Measurements from ENCODE around the gene ZPBP2. TPM values are rescaled to one million over a fixed set of nuclear protein-coding genes. Genes with fewer than 3 reads are reported as not detected.
A peak's percentile ranks its signal among the peaks of the same experiment; 100 is the strongest.

ZPBP2 gene
- total RNA-seq, 1 experiment from 2014 or later = not detected

- Histone ChIP-seq H3K4me1 (ENCODE audit: insufficient read depth, low read length) (peaks cover 26% of the 10 kb centered on the region), H3K27me3 (ENCODE audit: low read length) (no peaks in the 10 kb centered on the region), H3K9me2 (replicated peaks; ENCODE audit: low read length) (no peaks in the 10 kb centered on the region), H3K4me3 (ENCODE audit: low read length) (no peak overlapping the region), H3K36me3 (ENCODE audit: low read depth, low read length) (no peaks in the 10 kb centered on the region; the same call in 1 of the 2 replicates), H4K20me1 (ENCODE audit: low read length) (no peaks in the 10 kb centered on the region), H3K9me3 (ENCODE audit: low read length) (no peaks in the 10 kb centered on the region), H3F3A (ENCODE audit: low read length, unreplicated experiment) (no peaks in the 10 kb centered on the region), H3K27ac (ENCODE audit: low read length) (no peak overlapping the region), H3K9ac (ENCODE audit: low read length) (no peak overlapping the region), H3K4me2 (ENCODE audit: low read length) (no peak overlapping the region), H3K79me2 (ENCODE audit: low read length) (peaks cover 25% of the 10 kb centered on the region), H2AFZ (ENCODE audit: low read length) (no peak overlapping the region)
- ChIA-PET POLR2A (ENCODE audit: unreplicated experiment) (no interaction called here), CTCF (no interaction called here)
- TF ChIP-seq CTCF (conservative IDR thresholded peaks at IDR 0.05; ENCODE audit: low read depth, low read length) = no peak
- no peak for TF ChIP-seq EZH2phosphoT487 (IDR thresholded peaks at IDR 0.05; ENCODE audit: borderline replicate concordance, low read length)
- no peak for TF ChIP-seq EZH2 (IDR thresholded peaks at IDR 0.05; ENCODE audit: low read length, unreplicated experiment)
- DNase-seq = no peak
- no TSS peak for BruUV-seq (replicated peaks)
- no peak for ATAC-seq
- intact Hi-C loops (cut with micrococcal nuclease) = no loop called here
These were observed 55.2 kb downstream of the ZPBP2 start for GRCh38 chr17:39923230-39923629.

- H3K36me3 ChIP-seq (ENCODE audit: low read depth, low read length) = no peaks in the 10 kb centered on the region; the same call in 1 of the 2 replicates
- H3K27ac ChIP-seq (ENCODE audit: low read length) = 0 out of 2 replicates have a peak overlapping the region, but pooled peaks have one; percentile 9
- intact Hi-C loops (cut with micrococcal nuclease) = no loop called here
- DNase-seq (peak; percentile 5), ATAC-seq (no peak)
- BruUV-seq (replicated peaks) = no TSS peak
- POLR2A ChIA-PET (ENCODE audit: unreplicated experiment) = no interaction called here
- peak overlapping the region; percentile 31; the same call in 1 of the 2 replicates for H3K4me2 ChIP-seq (ENCODE audit: low read length)
- no peaks in the 10 kb centered on the region for H3K27me3 ChIP-seq (ENCODE audit: low read length)
- H3K9ac ChIP-seq (ENCODE audit: low read length) = no peak overlapping the region
- TF ChIP-seq EZH2phosphoT487 (IDR thresholded peaks at IDR 0.05; ENCODE audit: borderline replicate concordance, low read length) (no peak), EZH2 (IDR thresholded peaks at IDR 0.05; ENCODE audit: low read length, unreplicated experiment) (no peak), CTCF (conservative IDR thresholded peaks at IDR 0.05; ENCODE audit: low read depth, low read length) (0 out of 2 replicates have a peak, but pooled peaks have one; percentile 23)
- H2AFZ ChIP-seq (ENCODE audit: low read length) = no peak overlapping the region
- no peaks in the 10 kb centered on the region for H4K20me1 ChIP-seq (ENCODE audit: low read length)
- no peaks in the 10 kb centered on the region for H3F3A ChIP-seq (ENCODE audit: low read length, unreplicated experiment)
- CTCF ChIA-PET = no interaction called here
- no peak overlapping the region for H3K4me3 ChIP-seq (ENCODE audit: low read length)
- no peaks in the 10 kb centered on the region for H3K9me3 ChIP-seq (ENCODE audit: low read length)
- no peaks in the 10 kb centered on the region for H3K9me2 ChIP-seq (replicated peaks; ENCODE audit: low read length)
- H3K79me2 ChIP-seq (ENCODE audit: low read length) = peaks cover 25% of the 10 kb centered on the region
- H3K4me1 ChIP-seq (ENCODE audit: insufficient read depth, low read length) = peaks cover 34% of the 10 kb centered on the region
These were observed 56.1 kb downstream of the ZPBP2 start for GRCh38 chr17:39923836-39924690.

- Histone ChIP-seq H3K27me3 (ENCODE audit: low read length) (no peaks in the 10 kb centered on the region), H3K4me1 (ENCODE audit: insufficient read depth, low read length) (peaks cover 38% of the 10 kb centered on the region), H3K27ac (ENCODE audit: low read length) (no peak overlapping the region), H3K36me3 (ENCODE audit: low read depth, low read length) (no peaks in the 10 kb centered on the region; the same call in 1 of the 2 replicates), H3K9ac (ENCODE audit: low read length) (no peak overlapping the region), H3K4me2 (ENCODE audit: low read length) (peak overlapping the region; percentile 31; the same call in 1 of the 2 replicates), H3K79me2 (ENCODE audit: low read length) (peaks cover 25% of the 10 kb centered on the region), H3K4me3 (ENCODE audit: low read length) (no peak overlapping the region), H3K9me3 (ENCODE audit: low read length) (no peaks in the 10 kb centered on the region), H4K20me1 (ENCODE audit: low read length) (no peaks in the 10 kb centered on the region), H3K9me2 (replicated peaks; ENCODE audit: low read length) (no peaks in the 10 kb centered on the region), H2AFZ (ENCODE audit: low read length) (no peak overlapping the region), H3F3A (ENCODE audit: low read length, unreplicated experiment) (peaks cover 4% of the 10 kb centered on the region)
- DNase-seq (no peak), ATAC-seq (no peak)
- no TSS peak for BruUV-seq (replicated peaks)
- CTCF ChIA-PET = no interaction called here
- TF ChIP-seq EZH2phosphoT487 (IDR thresholded peaks at IDR 0.05; ENCODE audit: borderline replicate concordance, low read length) (no peak), EZH2 (IDR thresholded peaks at IDR 0.05; ENCODE audit: low read length, unreplicated experiment) (no peak), CTCF (conservative IDR thresholded peaks at IDR 0.05; ENCODE audit: low read depth, low read length) (no peak)
- POLR2A ChIA-PET (ENCODE audit: unreplicated experiment) = no interaction called here
- intact Hi-C loops (cut with micrococcal nuclease) = no loop called here
These were observed 56.7 kb downstream of the ZPBP2 start for GRCh38 chr17:39924691-39925055.
